Measurements from ENCODE around the gene MAP4K2.
"Not testable (repeated sequence)": the region's sequence is repeated elsewhere in the genome, so short reads cannot be mapped to it uniquely, and the experiment has no call there.

MAP4K2 gene

DNA sequence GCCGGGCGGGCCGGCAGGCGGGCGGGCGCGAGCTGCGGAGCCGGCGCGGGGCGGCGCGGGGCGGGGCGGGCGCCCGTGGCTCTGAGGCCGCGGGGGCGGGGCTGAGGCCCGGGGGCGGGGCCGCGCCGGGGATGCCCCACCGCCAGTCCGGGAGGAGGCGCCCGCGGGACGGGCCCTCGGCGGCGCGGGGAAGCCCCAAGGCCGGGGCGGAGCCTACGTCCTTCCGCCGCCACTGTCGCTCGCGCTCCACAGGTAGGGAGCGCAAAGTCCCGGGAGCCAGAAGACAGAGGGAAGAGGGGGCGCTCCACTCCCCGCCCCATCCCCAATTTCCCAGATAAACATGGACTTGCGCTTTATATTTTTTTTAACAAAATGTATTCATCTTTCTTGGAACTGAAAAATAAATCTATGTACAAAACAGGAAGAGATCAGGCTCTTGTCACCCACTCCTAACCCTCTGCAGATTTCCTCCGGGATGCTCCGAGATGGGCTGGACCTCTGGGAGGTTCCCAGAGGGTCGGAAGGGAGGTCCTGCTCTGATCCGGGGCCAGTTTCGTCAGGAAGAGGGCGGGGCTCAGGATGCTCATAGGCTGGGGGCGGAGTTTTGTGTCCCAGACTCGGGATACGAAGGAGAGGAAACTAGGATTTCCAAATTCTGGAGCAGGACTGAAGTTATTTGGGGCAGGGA, at the start of gene MAP4K2:
MAP4K2 (minus strand) TSS at position 57 of the 688 bp plus-strand sequence. CDS start 65 bp downstream, outside the sequence.
- DNase-seq (ENCODE audit: low spot score), result peak; percentile 86

DNA sequence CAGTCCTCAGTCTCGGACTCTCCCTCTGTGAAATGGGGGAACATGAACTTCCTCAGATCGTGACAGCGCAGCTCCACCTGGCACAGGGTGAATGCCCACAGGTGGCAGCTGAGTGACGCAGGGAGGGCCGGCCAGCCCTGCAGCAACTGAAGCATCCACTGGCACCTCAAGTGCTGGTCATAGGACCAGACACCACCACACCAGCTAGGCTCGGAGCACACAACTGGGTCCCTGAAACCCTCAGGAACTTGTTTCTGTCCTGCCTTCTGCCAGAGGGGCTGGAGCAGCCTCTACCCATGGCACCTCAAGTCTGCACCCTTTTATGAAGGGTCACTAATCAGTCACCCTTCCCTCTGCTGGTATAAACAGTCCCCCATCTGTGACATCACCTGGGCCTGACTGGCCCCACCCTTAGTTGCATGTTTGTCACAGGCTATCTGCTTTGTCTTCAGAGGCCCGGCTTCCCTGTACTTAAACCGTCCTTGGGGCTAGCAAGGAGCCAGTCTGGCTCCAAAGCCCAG, 48.9 kb upstream of the MAP4K2 start:
- no peak for DNase-seq (ENCODE audit: low spot score)

DNA sequence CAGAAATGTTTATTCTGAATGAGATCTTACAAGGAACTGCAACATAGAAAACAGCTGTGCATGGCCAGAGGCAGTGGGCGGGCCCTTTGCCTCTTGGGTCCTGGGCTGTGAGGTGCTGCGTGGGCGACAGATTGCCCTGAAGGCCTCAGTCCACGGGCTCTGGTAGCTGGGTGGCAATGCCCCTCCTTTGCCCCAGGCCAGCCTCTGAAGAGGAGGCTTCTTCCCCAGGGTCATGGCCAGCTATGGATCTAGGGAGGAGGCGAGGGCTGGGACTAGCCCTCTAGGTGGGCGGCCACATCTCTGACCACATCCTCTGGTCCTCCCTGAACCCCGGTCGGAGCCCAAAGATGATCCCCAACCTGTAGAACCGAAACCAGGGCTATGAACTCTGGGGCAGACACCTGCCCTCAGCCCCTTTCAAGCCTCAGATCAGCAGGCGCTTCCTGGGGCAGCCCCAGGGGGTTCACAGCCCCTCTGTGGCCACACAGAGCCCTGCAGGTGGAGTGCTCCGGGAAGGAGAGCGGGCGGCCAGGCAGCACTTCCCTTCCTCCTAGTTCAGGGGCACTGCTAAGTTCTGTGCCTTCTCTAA, 48.1 kb upstream of the MAP4K2 start:
- peak; percentile 61 for DNase-seq (ENCODE audit: low spot score)

DNA sequence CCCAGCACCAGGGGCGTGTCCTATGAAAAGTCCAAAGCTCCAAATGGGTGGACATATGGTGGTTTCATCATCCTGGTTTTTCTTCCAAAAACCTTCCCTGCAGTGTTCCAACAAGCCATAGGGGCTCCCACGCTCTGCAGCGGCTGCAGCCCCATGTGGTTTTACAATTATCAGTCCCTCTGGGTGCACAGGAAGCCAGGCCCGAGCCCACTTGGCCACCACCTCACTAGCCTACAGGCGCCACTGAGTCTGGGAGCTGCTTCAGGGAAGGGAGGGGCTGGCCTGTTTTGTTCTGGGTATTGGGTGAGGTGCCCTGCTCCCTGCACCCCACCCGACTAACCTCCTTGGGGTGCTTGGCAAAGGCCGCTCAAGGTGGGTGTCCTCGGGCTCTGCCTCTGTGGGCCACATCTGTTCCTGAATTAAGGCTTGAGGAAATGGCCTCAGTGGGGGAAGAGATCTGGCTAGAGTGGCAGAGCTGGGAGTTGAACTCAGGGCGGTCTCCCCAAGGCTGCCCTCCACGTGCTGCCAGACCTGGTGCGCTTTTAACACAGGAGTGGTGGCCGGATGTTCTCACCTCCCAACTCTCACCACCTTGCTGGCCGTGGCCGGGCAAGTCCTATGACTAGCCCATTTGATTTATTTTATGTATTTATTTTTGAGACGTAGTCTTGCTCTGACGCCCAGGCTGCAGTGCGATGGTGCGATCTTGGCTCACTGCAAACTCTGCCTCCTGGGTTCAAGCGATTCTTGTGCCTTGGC, 46.8 kb upstream of the MAP4K2 start:
- no peak for DNase-seq (ENCODE audit: low spot score)

DNA sequence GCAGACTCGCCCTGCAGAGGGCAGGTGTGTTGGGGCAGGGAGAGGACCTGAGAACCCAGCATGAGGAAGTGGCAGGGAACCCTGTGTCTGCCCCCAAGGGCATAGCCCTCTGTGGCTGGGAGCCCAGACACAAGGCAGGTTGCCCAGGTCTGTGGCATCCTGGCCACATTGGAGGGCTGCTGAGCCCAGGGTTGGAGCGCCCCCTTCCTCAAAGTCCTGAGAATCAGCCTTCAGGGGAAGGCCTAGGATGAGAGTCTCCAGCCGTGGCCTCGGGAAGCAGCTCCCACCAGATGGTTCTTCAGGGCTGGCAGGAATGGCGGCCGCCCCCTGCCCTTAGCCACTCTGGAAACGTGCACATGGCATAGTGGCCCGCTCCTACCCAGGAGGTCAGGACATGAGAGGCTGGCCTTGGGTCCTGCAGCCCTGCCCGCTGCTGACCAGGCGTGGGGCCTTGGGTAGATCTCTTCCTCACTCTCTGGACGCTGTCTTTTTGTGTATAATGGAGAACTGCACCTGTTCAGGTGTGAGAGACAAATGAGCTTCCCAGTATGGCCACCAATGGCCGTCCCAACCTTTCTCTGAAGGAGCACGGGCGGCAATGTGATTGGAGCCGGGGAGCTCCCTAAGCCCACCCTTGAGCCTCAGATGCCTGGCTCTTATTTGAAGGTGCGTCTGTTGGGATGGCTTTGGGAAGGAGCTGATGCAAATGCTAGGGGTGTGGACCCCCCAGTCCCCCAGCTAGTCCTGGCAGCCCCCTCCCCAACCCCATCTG, 46.0 kb upstream of the MAP4K2 start:
- no peak for DNase-seq (ENCODE audit: low spot score)

DNA sequence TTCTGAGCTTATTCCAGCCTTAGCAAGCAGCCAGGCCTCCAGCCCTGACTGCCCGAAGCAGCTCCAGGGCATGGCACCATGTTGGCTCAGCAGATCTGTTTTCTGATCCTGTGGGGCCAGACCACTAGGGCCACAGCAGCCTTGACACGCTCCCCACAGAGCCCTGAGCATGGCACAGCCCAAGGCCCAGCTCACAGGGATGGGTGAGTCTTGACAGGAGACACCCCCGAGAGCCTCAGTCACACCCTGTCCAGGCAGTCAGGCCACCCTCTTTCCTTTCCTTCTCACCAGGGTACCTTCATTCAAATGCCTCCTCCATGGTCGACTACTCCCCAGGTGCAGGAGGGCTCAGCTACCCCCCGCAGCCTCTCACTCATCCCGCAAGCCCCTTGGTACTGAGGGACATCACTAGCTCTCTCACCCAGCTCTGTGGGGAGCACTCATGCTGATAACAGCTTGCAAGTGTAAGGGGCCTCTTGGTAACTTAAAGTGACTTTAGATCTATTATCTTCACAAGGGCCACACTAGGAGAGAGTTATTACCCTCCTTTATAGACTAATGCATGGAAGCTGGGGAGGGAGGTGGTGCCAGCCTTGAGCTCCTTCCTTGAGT, 45.3 kb upstream of the MAP4K2 start:
- DNase-seq (ENCODE audit: low spot score), result no peak

DNA sequence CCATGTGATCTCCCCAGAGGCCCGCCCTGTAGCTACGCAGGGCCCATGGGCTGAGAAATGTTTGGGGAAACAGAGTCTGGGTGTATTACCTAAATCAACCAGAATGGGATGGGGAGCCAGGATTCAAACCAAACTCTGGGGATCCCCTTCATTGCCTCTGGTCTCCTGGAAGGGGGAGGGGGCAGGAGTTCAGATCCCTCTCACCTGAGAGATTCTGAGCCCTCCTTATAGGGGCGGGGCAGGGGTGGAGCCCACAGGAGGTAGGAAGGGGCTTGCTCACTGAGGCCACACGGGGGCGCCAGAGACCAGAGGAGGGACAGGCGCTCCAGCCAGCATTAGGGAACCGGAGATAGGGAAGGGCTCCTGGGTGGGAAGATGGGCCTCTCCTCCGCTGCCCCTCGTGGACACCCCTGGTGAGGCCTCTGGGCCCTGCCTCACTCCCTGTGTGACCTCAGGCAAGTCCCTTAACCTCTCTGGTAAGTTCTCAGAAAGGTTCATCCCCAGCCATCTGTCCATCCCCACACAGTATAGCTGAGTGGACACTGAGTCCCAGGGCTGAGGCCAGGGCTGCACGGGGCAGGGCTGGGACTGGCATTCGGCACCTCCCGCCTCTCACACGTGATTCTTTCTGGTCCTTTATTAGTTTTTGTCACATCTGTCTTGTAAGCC, 44.1 kb upstream of the MAP4K2 start:
- DNase-seq (ENCODE audit: low spot score), result peak; percentile 95

DNA sequence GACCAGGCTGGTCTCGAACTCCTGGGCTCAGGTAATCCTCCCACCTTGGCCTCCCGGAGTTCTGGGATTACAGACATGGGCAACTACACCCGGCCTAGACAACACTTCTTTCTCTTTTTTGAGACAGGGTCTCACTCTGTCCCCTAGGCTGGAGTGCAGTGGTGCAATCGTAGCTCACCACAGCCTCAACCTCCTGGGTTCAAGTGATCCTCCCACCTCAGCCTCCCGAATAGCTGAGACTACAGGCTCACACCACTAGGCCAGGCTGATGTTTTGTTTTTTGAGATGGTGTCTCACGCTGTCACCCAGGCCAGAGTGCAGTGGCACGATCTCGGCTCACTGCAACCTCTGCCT, 42.7 kb upstream of the MAP4K2 start:
- DNase-seq (ENCODE audit: low spot score), result not testable (repeated sequence)

DNA sequence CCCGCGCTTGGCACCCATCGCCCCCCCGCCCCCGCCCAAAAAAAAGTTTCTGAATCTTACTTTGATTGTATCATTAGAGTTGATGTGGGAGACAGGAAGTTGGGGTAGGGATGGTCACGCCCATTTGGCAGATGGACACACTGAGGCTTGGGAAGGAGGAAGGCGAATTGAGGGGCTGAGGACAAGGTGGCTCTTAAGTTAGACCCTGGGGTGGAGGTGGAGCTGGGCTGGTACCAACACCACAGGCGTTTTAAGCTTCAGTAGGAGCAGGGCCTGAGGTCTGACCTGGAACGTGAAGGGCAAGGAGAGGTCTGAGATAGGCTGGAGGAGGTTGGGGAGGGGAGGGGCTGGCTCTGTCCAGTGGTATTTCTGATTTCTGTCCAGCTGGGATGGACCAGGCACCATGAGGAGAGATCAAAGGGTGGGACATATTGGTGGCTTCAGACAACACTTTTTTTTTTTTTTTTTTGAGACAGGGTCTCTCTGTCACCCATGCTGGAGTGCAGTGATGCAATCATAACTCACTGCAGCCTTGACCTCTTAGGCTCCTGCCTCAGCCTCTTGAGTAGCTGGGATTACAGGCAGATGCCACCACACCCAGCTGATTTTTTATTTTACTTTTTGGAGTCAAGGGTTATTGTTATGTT, 42.2 kb upstream of the MAP4K2 start:
- DNase-seq (ENCODE audit: low spot score), result no peak

DNA sequence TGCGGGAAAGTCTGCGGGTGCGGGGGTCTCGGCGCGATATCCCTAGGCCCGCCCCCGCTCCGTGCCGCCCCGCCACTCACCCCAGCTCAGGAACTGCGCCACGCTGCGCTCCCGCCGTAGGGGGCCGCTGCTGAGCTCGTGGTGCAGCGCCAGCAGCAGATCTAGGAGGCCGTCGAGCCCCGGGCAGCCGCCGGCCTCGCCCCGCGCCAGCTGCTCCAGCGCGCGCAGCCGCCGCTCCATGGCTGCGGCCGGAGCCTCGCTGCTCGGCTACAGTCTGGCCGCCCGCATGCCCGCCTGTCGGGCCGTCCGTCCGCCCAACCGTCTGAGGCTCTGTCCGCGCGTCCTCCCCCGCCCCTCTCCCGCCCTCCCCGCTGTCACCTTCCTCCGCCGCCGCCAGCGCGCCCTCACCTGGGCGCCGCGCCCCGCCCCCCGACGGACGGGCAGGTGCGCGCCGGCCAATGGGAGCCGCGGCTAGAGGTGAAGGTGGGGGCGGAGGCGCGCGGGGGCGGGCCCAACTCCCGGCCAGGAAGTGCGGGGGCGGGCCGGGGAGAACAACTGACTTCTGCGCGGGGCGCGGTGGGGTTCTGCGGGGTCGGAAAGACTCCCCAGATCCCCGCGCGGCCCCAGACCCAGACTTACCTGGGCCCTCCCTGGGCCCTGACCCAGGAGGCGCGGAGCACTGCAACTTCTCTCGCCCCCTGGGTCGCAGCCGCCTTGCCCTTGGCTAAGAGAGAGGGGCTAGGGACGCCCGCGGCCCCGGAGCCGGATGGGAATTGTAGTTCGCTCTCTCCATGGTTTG, 41.5 kb upstream of the MAP4K2 start, which contains the start of gene CDC42BPG:
CDC42BPG (minus strand) TSS at position 324 of the 799 bp plus-strand sequence; CDS start at position 240, 84 bp downstream.
- DNase-seq (ENCODE audit: low spot score), result peak; percentile 85

DNA sequence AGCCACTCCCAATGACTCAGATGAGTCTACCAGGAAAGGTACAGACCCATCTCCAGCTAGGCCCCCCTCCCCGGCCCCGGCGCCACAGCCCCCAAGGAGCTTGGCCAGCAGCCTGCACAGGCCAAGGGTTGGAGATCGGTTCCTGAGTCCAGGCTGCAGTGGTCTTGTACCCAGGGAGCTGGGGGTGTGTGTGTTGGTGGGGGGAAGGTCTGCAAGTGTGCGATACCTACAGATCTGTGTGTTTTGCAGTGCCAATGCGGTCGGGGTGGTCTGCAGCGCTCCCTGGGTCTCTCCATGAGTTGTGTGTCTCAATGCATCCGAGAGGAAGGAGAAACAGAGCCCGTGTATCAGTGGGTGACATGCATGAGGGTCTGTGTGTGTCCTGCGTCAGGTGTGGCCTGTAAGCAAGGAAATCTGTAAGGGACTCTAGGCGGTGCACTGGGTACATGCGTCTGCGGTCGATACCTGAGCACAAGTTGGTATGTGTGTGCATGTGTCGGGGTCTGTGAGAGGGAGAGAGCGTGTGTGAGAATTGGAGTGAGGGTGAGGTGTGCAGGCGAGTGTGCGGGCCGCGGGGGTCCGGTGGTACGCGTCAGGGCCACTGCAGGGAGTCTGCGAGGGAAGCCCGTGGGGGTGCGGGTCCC, 40.8 kb upstream of the MAP4K2 start:
- peak; percentile 78 for DNase-seq (ENCODE audit: low spot score)

DNA sequence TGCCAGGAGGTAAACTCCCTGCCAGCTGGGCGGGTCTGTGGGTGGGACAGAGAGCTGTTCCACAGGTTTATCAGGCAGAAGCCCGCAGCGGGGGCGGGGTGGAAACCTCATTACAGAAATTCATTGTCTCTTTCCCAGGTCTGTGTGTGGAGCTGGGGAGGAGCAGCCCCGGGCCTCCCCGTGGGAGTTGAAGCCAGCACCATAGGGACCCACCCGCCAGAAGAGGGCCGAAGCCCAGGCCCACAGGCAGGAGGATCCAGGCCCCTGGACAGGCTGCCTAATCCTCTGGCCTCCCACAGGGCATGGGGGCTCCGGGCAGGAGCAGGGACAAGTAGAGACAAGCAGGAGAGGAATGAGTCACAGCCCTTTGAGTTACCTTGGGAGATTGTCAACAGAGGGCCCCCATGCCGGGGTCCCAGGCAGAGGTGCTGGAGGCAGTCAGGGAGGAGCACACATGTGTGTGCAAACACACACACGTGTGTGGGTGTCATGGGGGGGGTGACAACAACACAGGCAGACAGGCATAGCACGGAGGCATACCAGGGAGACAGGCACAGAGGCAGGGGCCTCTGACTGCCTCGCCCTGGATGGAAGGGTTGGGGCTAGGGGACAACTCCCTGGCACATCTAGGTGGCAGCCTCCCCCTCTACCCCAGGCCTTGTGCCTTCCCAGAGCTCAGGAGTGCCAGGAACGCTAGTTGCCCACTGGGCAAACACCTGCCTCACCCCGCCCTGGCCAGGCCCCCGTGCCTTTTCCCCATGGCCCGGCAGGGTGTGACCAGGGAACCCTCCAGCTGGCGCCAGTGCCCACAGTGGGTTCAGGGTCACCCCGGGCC, 40.1 kb upstream of the MAP4K2 start:
- peak; percentile 80 for DNase-seq (ENCODE audit: low spot score)

DNA sequence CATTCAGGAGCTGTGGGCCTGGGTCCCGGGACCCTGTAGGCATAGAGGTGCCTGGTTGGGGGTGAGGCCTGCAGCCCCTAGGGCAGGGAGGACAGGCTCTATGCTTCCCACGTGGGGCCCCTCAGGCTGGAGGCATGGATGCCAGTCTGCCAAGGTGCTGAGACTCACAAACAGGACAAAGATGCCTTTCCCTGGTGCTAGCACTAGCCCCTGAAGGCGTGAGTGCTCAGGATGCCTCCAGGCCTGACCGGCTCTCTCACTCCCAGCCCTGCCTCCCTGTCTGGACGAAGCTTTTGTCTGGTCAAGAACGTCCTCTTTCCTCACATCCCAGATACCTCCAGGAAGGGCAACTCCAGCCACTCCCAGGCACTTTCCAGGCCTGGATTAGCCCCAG, 39.3 kb upstream of the MAP4K2 start:
- DNase-seq (ENCODE audit: low spot score), result no peak

DNA sequence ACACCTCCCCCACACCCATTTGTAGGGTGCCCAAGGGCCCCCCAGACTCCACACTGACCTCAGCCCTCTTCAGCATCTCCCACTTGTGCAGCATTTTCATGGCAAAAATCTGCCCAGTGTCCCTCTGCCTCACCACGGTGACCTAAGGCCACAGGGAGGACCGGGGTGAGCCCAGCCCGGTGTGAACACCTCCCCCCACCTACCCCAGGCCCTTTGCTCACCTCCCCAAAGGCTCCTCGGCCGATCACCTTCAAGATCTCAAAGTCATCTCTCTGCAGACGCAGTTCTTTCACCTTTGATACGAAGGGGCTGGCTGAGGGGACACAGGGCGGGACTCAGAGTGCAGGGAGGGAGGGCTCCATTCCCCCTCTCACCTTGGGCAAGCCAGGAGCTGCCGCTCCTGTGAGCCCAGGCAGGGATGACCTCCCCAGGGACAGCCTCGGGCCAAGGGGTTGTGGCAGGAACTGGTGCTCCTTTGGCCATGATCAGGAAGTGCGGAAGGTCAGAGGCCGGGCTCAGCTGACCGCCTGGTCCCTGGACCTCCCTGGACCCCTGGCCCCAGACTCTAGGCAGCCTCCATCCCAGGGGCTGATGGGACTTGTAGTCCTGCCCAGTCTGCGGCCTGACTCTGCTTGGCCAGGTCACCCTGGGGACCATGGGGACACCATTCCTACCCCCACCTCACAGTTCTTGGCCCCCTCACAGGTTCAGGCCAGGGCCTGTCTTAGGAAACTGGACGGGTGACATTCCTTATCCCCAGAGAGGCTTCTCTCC, 38.8 kb upstream of the MAP4K2 start:
- no peak for DNase-seq (ENCODE audit: low spot score)

DNA sequence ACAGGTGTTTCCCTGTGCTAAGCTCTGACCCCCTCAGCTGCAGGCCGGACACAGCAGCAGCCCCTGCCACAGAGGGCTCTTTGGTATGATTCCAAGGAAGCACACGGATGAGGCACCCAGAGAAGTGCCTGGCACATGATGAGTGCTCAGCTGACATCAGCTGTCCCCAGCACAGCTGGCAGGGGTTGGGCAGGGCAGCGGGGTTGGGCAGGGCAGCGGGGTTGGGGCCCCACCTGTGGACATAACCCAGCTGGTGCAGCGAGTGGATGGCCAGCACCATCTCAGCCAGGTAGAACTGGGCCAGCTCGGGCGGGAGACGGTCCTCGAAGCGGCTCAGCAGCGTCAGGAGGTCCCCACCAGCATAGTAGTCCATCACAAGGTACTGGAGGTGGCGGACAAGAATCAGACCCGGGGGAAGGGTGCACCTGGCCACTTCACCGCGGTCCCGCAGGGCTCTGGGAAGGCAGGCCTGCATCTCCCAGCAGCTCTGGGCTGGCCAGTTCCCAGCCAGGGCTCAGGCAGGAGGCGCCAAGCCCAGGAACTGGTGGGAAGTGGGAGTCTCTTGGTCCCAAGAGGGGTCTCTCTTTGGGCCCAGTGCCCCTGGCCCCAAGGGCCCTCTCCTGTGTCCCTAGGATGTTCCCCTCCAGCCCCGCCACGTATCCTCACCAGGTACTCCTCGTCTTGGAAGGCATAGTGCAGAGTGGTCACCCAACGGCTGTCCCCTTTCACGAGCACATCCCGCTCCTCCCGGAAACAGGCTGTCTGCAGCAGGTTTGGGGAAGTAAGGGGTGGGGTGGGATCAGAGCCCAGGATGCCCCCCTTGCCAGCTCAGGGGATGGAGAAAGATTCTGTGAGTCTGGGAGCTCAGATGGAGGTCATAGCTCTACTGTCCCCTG, 37.1 kb upstream of the MAP4K2 start:
- DNase-seq (ENCODE audit: low spot score), result no peak

DNA sequence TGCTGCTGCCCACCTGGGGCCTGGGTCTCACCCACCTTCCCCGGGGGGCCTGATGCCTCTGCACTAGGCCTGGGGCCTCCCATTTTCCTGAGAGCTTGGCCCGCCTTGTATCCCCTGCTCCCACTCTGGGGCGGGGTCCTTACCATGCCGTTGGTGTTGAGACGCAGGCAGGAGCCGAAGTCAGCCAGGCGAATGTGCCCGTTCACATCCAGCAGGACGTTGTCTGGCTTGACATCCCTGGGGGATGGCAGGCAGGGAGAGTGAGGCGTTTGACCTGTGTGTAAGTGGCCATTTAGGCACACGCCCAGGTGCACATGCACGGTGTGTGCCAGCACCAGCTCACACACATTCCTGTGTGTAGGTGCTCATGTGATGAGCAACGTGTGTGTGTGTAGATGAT, 36.3 kb upstream of the MAP4K2 start:
- no peak for DNase-seq (ENCODE audit: low spot score)
